Endometrium (tissue), 2 donors: ENCODE measurements around the gene RBM17.
"Not testable (repeated sequence)": the region's sequence is repeated elsewhere in the genome, so short reads cannot be mapped to it uniquely, and the experiment has no call there.

ENCODE experiments used
- FAIRE-seq: peaks from 2 replicates; lab custom pipeline; 2012; peaks lifted over from hg19 to GRCh38; lab: Jason Lieb, UNC
- donor health status: control.
- donor health status: control.

The RBM17 gene

DNA sequence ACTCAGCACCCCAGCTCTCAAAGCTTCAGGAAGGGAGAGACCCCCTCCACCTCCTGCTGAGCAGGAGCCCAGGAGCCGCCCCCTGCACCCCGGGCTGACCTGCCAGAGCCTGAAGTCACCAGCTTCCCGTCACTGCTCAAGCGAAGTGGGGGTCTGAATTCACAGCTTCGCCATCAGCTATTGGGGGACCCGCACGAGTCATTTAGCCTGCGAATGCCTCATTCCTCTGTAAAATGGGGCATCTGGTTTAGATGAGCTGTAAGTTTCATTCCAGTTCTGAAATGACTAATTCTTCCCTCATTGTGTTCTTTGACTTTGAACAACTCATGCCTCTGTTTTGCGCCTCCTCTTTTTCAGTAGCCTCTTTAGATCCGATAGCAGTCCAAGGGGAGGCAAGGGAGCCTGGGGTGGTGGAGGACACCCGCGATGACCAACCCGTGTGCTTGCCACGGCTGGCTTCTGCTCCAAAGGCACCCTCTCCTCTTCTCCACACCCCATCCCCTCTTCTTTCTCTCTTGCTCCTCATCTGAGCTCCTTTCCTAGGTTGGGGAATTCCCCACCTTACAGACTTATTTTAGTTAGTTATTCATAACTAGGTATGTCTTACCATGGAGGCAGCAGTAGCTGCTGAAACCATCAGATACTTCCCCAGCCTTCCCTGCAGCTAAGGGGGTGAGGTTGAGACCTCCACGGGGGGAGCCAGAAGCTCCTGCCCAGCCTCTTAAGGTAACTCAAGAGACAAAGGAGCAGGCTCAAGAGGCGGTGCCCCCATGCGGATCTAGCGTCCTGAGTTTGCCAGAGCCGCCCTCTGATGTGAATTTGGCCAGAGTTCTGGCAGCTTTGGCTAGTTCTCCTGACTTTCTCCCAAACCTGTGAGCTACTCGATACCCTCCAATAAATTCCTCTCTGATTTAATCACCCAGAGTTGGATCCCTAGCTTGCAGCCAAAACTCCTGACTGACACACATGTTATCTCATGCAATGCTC is 47.7 kb downstream of the RBM17 start:
- no peak for FAIRE-seq

DNA sequence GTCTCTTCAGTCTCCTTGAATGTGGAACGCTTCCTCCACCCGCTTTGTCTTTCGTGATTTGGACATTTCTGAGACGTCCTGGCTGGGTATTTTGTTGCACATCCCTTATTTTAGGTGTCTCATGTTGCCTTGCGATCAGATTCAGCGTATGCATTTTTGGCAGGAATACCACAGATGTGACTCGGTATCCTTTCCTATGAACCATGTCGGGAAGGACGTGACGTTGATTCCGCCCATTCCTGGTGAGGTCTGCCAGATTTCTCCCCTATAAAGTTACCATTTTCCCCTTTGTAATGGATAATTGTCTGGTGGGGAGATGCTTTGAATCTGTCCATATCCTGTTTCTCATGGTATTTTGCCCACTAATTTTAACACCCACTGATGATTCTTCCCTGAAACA is 49.6 kb downstream of the RBM17 start:
- no peak for FAIRE-seq

DNA sequence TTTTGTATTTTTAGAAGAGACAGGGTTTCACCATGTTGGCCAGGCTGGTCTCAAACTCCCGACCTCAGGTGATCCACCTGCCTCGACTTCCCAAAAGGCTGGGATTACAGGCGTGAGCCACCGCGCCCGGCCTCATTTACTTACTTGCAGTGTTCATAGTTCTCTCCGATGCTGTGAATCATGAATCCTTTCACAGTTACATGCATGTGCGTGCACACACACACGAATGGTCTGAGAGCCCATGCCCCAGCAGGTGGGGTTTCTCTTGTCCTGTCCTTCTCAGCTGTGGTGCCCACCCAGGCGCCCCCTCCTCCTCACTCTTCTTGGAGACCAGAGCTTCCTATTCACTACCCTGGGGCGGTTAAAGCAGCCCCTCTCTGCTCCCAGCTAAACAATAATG is 50.6 kb downstream of the RBM17 start:
- FAIRE-seq, result no peak

DNA sequence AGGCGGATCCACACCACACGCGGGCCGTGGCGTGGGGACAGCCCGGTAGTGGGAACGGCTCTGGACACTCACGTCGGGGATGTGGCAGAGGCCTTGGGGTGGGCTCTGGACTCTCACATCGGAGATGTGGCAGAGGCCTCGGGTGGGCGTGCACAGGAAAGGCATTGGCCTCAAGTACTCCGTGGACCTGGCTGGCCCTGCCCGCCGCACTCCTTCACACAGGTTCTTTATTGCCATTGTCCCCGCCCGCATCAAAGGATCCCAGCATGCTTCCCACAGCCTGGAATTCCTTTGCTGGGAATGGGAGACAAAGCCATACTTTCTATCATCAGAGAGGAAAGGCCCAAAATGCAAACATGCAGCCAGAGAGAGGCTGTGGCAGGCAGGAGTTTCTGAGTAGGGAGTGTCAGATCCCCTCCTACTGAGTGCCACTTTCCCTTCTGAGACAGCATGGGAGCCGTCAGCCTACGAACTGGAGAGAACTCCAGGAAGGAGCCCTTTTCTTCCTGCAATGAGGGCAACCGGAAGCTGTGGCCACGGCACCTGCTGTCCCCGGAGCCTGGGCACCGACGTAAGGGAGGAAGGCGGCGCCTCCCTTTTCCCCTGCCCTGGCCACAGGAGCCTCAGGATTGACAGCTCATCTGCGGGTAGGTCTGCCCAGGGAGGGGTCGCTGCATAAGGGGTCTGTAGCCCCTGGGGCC is 51.5 kb downstream of the RBM17 start:
- no peak for FAIRE-seq

DNA sequence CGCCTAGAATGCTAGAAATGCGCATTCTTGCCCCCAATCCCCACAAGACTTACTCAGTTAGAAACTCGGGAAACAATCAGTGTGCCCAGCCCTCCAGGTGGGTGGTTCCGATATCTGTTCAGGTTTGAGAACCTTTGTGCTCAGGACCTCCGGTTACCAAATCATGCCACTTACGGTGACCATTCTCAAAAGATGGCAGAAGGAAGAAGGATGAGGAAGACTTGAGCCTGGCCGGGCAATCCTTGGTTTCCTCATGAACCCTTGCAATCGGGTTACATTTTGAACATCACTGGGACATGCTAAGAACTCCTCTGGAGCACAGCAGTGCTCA is 52.1 kb downstream of the RBM17 start:
- no peak for FAIRE-seq

DNA sequence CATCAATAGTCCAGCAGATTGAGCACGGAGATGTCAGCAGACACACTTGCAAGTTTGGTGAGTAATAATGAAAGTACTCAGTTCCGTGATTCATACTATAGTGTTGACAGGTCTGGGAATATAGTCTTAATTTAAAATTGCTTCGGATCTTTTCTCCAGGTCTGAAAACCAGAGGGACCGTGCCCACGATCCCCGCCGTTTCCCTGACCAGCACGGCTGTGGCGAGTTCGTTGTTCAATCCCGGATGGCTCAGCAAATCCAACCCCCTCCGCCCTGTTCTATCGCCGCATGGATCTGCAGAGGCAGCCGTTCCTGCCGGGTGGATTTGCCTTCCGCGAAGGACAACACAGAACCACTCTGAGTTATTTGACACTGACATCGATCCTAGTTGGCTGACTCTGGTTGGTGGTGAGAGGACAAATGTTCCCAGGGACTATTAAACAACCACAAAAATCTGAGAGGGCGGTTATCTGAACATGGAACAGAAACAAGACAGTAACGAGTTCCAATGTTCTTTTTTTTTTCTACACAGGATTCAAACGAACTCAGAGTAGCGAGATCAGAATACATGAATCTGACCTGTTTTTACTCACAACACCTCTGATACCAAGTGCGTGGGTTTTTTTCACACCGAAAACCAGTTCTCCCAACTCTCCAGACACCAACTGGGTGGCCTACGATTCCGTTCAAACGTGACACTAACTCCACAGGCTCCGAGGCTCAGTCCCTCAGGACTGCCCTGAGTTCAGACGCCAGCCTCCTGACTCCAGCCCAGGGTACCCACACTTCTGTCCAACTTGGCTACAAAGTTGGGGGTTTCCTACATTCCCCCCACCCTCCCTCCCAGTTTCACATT is 52.7 kb downstream of the RBM17 start:
- FAIRE-seq, result no peak

DNA sequence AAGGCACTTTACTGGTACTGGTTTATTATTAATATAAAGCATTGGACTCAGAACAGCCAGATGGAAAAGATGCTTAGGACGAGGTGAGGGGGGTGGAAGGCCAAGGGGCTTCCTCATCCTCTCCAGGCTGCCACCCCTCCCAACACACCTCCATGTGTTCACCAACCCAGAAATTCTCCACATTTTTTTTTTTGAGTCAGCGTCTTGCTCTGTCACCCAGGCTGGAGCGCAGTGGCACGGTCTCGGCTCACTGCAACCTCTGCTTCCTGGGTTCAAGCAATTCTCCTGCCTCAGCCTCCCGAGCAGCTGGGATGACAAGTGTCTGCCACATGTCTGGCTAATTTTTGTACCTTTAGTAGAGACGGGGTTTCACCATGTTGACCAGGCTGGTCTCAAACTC is 53.4 kb downstream of the RBM17 start:
- not testable (repeated sequence) for FAIRE-seq

DNA sequence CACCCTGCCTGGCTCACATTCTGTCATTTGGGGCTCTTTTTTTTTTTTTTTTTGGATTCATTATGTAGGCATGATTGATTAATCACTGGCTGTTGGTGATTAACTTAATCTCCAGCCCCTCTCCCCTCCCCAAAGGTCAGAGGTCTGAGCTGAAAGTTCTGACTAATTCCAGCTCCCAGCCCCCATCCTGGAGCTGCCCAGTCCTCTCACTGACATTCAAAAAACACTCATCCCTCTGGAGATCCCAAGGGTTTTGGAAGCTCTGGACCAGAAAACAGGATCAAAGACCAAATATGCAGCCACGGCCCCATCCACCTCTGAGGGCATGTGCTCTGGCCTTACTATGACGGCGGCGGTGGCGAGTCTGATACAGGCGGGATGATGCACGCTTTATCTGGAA is 53.8 kb downstream of the RBM17 start:
- FAIRE-seq, result no peak

DNA sequence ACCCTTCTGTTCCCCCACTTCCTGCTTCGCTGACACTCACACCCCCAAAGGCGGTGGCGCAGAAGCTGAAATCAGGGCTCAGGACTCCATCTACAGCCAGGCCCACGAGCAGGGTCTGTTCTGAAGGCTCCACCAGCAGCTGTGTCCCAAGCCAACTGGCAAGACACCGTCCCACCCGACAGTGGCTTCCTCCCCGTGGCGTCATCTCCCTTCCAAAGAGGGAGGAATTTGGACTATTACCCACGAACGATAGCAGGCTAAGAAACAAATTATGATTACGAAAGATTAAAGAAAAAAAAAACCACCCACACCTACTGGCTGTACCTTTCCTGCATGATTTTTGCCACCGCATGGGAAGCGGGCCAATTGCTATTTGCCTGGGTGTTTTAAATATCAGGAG is 54.3 kb downstream of the RBM17 start:
- FAIRE-seq, result no peak

DNA sequence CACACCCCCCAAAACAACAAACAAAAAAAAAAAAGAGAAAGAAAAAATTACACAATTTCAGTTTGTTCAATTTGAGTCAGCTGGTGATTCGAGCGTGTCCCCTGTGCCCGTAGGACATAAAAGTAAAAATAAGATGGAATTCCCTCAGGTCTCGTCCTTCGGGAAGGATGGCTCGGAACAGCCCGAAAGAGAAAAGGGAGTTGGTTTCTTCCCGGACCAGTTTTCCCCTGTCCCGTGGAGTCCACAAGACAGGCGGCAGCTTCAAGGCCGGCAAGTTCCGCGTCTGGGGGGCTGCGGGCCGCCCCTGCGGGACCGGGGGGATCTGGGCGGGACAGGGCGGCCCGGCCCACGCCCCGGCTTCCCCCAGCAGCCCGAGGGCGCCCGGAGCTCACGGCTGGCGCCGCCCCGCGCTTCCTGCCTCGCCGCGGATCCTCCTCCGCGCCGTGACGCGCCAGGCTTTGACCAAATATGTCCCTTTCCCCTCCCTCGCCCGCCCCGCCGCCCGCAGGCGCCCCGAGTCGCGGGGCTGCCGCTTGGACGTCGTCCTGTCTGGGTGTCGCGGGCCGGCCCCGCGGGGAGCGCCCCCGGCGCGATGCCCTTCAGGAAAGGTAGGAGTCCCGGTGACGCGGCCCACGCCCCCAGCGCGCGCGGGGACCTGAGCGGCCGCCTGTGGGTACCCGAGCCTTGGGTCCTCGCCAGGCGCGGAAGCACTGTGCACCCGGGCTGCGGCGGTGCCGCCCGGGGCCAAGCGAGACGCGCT is 55.8 kb downstream of the RBM17 start:
- no peak for FAIRE-seq

DNA sequence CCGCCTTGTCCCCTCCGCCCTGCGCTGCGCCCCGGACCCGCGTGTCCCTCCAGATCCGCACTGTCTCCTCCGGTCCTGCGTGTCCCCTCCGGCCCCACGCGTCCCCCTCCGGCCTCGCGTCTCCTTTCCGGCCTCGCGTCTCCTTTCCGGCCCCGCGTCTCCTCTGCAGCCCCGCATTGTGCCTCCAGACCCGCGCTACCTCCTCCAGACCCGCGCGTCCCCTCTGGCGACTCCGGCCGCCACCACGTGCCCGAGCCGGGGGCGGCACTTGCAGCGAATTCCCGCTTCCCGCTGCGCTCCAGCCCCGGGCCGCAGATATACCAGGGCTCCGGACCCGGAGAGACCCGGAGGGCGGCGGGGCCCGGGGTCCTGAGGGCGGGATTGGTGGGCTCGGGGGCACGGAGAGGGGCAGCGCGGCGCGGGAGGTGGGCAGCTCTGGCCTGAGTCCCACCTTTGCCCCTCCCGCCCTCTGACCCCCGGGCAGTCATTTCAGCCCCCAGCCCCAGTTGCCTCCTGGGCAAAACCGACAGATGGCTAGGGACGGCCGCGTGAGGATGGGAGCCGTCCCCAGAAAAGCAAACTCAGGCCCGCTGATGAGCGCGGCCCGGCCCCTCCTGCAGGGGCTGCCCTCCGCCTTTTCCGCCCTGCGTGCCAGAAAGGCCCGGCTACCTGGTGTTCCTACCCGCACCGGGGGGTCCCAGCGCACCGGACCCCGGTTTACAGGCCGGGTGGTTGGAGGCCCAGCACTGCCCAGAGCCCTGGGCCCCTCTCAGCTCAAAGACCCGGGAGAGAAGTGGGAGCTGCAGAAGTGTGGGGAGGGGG is 56.5 kb downstream of the RBM17 start:
- FAIRE-seq, result no peak

DNA sequence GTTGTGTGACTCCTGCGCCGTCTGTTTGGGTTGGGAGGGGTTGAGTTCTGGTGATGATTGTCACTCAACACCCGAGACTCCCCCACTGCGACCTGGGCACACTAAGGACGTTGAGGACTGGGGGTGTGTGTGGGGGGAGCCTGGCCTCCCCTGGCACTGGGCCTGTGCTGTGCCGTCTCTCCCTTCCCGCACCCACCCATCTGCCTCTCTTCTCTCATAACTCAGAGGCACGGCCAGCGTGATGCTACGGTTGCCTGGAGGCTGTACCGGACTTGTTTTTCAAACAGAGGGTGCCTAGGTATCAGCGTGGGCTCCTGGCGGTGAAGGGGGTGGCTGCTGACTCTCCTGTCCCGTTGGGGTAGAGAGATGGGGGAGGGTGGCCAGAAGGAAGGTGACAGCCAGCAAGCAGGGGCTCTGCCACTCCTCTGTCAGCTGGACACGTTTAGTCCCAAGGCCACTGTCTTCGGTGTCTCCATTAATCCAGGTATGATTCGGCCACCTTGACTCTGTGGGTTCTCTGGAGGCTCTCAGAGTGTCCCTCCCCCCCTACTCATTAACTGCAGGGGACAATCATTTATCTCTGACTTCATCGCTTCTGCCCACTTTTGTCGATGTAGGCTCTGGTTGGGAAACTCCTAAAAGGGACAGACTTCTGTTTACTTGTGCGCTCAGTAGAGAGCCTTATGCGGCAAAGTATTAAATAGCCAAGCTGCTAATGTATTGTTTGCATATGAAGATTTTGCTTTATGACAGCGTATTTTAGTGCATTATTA is 57.4 kb downstream of the RBM17 start:
- no peak for FAIRE-seq

DNA sequence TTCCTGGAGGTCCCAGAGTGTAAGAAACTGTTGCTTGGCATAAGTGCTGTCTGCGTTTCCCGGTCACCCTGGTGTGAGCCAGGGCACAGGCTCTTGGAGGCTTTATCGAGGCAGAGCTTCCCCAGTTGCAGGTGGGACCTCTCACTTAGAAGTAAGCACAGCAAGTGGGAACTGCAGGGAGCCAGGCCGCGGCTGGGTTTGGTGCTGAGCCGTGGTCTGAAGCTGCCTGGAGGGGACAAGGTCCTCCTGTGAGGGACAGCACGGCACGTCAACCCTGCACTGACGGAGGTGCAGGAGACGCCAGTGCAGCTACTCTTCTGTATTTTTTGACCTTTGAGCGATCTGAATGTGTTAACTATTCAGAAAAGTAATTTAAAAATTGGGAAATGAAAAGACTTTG is 58.1 kb downstream of the RBM17 start:
- FAIRE-seq, result no peak

DNA sequence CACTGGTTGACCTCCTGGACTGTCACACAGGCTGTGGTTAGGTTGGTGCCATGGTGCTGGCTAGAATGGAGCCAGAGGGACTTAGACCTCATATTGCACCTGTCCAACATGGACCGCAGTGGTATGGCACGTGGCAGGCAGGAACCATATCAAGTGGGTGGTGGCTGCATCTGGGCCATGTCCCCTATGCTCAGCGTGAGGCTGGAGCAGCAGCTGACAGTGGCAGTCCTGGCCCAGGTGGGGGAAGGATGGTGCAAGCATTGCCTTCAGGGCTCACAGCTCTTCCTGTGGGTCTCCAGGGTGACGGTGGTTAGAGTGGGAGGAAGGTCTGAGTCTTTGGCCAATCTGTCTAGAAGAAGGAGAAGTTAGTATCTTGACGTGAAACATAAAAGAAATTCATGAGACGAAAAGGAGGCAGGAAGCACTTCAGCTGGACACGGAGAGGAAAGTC is 59.4 kb downstream of the RBM17 start:
- FAIRE-seq, result no peak

DNA sequence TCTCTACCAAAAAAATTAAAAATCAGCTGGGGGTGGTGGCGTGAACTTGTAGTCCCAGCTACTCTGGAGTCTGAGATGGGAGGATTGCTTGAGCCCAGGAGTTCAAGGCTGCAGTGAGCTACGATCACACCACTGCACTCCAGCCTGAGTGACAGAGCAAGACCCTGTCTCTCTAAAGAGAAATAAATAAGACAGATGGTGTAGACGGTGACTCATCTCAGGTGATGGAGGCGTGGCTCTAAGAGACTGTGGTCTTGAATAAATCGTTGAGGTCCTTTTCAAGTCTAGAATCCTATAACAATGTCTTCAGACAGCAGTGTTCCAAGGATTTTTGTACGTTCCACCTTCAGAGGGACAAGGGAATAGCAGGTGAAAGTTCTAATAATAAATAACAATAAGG is 60.1 kb downstream of the RBM17 start:
- no peak for FAIRE-seq

DNA sequence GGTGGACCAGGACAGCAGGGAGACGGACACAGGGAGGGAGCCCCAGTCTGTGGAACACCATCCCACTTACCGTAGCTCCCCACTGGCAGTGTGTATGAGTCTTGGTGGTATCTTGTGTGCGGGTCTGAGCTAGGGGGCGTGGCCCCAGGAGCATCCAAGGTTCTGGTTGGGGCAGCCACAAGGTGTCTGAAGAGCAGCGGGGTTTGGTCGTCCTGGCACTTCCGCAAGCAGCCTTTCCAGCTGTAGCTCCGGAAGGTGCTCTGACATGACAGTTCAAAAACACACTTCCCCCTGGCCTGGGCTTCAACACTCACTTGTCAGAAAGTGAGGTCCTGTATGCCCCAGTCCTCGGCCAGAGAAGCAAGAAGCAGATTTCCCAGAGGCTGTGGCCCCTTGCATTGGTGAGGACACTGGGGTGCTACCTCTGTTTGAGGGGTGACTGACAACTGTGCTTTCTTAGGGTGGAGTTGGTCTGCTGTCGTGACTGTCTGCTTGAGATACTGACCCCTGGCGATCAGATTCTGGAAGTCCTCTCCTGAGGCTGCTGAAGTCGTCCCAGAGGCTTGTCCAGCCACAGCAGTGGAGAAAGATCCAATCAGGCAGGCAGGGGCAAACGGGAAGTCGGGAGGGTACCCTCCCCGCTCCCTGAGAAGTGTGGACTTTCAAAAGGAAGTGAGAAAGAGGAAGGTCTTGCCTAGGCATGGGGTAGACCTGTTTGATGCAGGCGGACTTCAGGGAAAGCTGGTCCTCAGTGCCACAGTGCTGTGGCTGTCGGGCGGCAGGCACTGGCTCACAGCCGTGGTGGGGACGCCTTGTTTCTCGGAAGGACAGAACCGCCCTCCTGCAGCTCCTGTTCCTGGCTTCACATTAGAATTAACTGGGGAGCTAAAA is 62.5 kb downstream of the RBM17 start:
- no peak for FAIRE-seq

DNA sequence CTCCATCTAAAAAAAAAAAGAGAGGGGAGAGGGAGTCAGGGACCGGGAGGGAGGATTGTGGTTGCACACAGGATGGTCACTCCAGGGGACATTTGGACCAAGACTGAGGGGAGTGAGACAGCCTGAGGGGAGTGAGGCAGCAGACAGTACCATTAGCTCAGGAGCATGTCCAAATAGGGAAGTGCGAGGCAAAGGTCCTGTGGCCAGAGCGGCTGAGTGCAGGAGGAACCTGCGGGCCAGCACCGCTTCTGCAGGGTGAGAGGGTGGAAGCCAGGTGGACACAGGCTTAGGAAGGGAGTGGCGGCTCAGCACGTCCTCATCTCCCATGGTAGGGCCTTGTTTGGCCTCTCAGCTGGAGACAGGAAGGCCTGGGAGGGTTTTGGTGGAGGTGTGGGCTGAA is 65.0 kb downstream of the RBM17 start:
- no peak for FAIRE-seq

DNA sequence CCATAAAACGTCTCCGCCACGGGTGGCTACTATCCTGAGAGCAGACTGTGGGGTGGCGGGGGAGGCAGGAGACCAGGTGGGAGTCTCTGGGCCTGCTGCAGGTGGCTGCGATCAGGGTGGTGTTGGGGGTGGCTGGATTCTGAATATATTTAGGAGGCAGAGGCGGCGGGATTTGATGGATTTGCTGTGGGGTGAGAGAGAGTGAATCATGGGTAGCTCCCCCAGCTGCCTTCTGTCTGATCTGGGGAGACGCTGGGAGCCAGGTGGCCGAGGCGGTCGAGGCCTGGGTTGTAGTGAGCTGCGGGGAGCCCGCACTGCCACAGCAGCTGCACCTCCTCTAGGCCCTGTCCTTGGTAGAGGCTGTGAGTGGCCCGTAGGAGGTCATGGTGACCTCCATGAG is 65.7 kb downstream of the RBM17 start:
- no peak for FAIRE-seq

DNA sequence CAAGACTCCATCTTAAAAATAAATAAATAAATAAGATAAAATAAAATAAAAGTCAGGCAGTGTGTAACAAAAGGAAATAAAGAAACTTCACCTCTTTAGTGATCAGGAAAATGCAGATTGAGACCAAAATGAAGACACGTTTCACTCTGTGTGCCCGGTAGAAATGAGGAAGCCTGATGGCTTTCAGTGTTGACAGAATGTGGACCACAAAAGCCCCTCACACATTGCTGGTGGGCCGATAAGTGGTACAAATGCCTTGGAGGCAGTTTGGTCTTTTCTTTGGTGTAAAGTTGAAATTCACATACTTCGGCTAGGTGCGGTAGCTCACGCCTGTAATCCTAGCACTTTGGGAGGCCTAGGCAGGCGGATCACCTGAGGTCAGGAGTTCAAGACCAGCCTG is 69.4 kb downstream of the RBM17 start:
- no peak for FAIRE-seq
